K562 (cell line): Measurements from ENCODE around the gene RPH3AL. TPM values are rescaled to one million over a fixed set of nuclear protein-coding genes. Genes with fewer than 3 reads are reported as not detected.
A peak's percentile ranks its signal among the peaks of the same experiment; 100 is the strongest.

ENCODE experiments used
- ATAC-seq: fragments of 200-7000 bp; cut with Tn5 transposase; 3 replicates; pipeline ENCODE4 v1.9.1; 2020; ENCODE audit warnings: moderate library complexity
- BruUV-seq: library from RNA; stranded (reverse); fragments of 400-500 nt; replicated peaks from 2 replicates; lab custom pipeline; 2021; lab: Mats Ljungman, UMichigan
- CTCF ChIA-PET: fragments of 300-600 bp; formaldehyde crosslinking; extraction: SDS; loops from one replicate; lab custom pipeline; 2021; ENCODE audit warnings: low intra/inter-chr PET ratio; lab: Yijun Ruan, JAX
- POLR2A ChIA-PET: fragments of 300-600, 350-650 bp; sonication (Branson Sonifier 250); formaldehyde crosslinking; extraction: SDS; loops from one replicate; lab custom pipeline; 2021; ENCODE audit warnings: antibody characterized with exemption, inconsistent platforms; lab: Yijun Ruan, JAX
- DNase-seq, 4 experiments: peaks; one replicate each; pipeline versions ENCODE4 v3.0.0 to v3.0.0-alpha.2; 2011 to 2018; ENCODE audit warnings: low spot score in 3 of 4, mixed read lengths in 3 of 4; ENCODE audit errors: extremely low read depth in 1 of 4
- FAIRE-seq: peaks from 2 replicates; lab custom pipeline; 2011; peaks lifted over from hg19 to GRCh38; lab: Jason Lieb, UNC
- H2AFZ ChIP-seq: 2 replicates; pipeline ENCODE4 v1.6.0; 2011; ENCODE audit warnings: low read depth, low read length, control low read depth, inconsistent platforms
- H3K27ac ChIP-seq: fragments of 200-600 bp; 3 replicates; pipeline ENCODE4 v1.8.0; 2011; ENCODE audit warnings: low read depth, mild to moderate bottlenecking, control low read depth, inconsistent platforms, low read length, moderate library complexity, mixed read lengths; ENCODE audit errors: extremely low read depth
- H3K27me3 ChIP-seq, 2 experiments: fragments of 300-600 bp in 1 of 2; 2 replicates in 1 of 2; 3 replicates in 1 of 2; pipeline versions ENCODE4 v1.6.0 to v1.8.0; 2011; ENCODE audit warnings: inconsistent platforms in 2 of 2, low read length in 2 of 2, mild to moderate bottlenecking in 1 of 2, mixed read lengths in 1 of 2, moderate library complexity in 1 of 2; ENCODE audit not compliant: control insufficient read depth in 2 of 2, insufficient read depth in 2 of 2
- H3K36me3 ChIP-seq: fragments of 300-600 bp; 3 replicates; pipeline ENCODE4 v1.8.0; 2011; ENCODE audit warnings: mild to moderate bottlenecking, low read length, inconsistent platforms; ENCODE audit not compliant: control insufficient read depth, insufficient read depth
- H3K4me1 ChIP-seq, 2 experiments: fragments of 200-600 bp in 1 of 2; replicated peaks in 1 of 2; 2 replicates in 1 of 2; 3 replicates in 1 of 2; pipeline versions ENCODE4 v1.5.1 to v1.8.0; 2011; ENCODE audit warnings: inconsistent platforms in 2 of 2, low read length in 2 of 2, mild to moderate bottlenecking in 1 of 2, mixed read lengths in 1 of 2, moderate library complexity in 1 of 2; ENCODE audit not compliant: control insufficient read depth in 2 of 2, insufficient read depth in 2 of 2
- H3K4me2 ChIP-seq: 2 replicates; pipeline ENCODE4 v1.6.1; 2011; ENCODE audit warnings: low read length, control low read depth, inconsistent platforms, mixed read lengths; ENCODE audit not compliant: insufficient read depth
- H3K4me3 ChIP-seq: fragments of 200-600 bp; sonication (generic), shearing (Covaris generic); 2 replicates; pipeline ENCODE4 v1.5.1; 2016; ENCODE audit warnings: control low read depth, inconsistent platforms
- H3K79me2 ChIP-seq: fragments of 200-600 bp; 3 replicates; pipeline ENCODE4 v1.8.0; 2011; ENCODE audit warnings: low read length, inconsistent platforms; ENCODE audit not compliant: control insufficient read depth, insufficient read depth
- H3K9ac ChIP-seq, 2 experiments: 2 replicates each; pipeline versions ENCODE4 v1.6.0 to v1.6.1; 2011; ENCODE audit warnings: low read depth in 2 of 2, low read length in 2 of 2, control low read depth in 1 of 2, inconsistent platforms in 1 of 2, mild to moderate bottlenecking in 1 of 2, mixed read lengths in 1 of 2; ENCODE audit not compliant: insufficient read depth in 1 of 2
- H3K9me1 ChIP-seq: one replicate; pipeline ENCODE4 v1.6.0; 2011; ENCODE audit warnings: inconsistent platforms, mild to moderate bottlenecking, low read length, moderate library complexity; ENCODE audit not compliant: control insufficient read depth, insufficient read depth
- H3K9me3 ChIP-seq: replicated peaks from 2 replicates; pipeline ENCODE4 v1.5.1; 2011; ENCODE audit warnings: low read depth, low read length, inconsistent platforms; ENCODE audit not compliant: control insufficient read depth, insufficient read depth
- H4K20me1 ChIP-seq: replicated peaks from 2 replicates; pipeline ENCODE4 v1.6.1; 2011; ENCODE audit warnings: low read length, inconsistent platforms, mixed read lengths; ENCODE audit not compliant: control insufficient read depth, insufficient read depth
- ARID2 ChIP-seq: fragments of 450-650 bp; IDR thresholded peaks from 2 replicates; pipeline ENCODE4 v1.6.1; 2017; ENCODE audit warnings: antibody characterized with exemption, mild to moderate bottlenecking
- ELF2 ChIP-seq: fragments of 250-450 bp; sonication (Bioruptor Pico); IDR thresholded peaks from 2 replicates; pipeline ENCODE4 v1.5.0; 2021; ENCODE audit warnings: mild to moderate bottlenecking
- REST ChIP-seq, 2 experiments: fragments of 450-650 bp; formaldehyde crosslinking in 1 of 2; IDR thresholded peaks; 2 replicates each; pipeline versions ENCODE4 v1.4.0 to v1.6.1; 2014 to 2020; ENCODE audit warnings: mild to moderate bottlenecking in 2 of 2, borderline replicate concordance in 1 of 2, low read depth in 1 of 2
- WGBS: fragments of 100-300 bp; shearing (Covaris generic); methylation state at CpG from one replicate; pipeline ENCODE4 v1.1.6; 2016; ENCODE audit warnings: low coverage, mixed read lengths; ENCODE audit not compliant: insufficient coverage; ENCODE audit errors: missing lambda C conversion rate; 5-methylcytosine and 5-hydroxymethylcytosine counted together
- in situ Hi-C: fragments of 300-500 bp; cut with MboI; formaldehyde crosslinking; loops from 4 replicates; pipeline ENCODE4 v1.15.0; 2018; ENCODE audit warnings: inconsistent platforms, mixed read lengths
- intact Hi-C: fragments of 100-400 bp; cut with micrococcal nuclease; formaldehyde crosslinking; loops from 2 replicates; pipeline ENCODE4 v1.14.2; 2022
- polyA plus RNA-seq, 8 experiments: library from polyadenylated mRNA; depleted of rRNA in 4 of 8; stranded (reverse) in 5 of 8; unstranded in 3 of 8; fragments of >200 nt; fragmentation: Nextera tagmentation in 2 of 8; fragmentation: Illumina TruSeq in 1 of 8; extraction: Ambion mirVana in 2 of 8; extraction: Trizol in 1 of 8; gene quantifications; 2 replicates each; pipeline versions ENCODE4 v1.2.1 to v1.2.3, GENCODE V29; 2011 to 2014; ENCODE audit warnings: inconsistent platforms in 1 of 8, missing spikeins in 1 of 8
- total RNA-seq, 7 experiments: library from RNA; depleted of rRNA in 6 of 7; stranded (reverse); fragments of >200 nt in 6 of 7; fragmentation: Illumina TruSeq in 2 of 7; extraction: Trizol in 2 of 7; gene quantifications; 2 replicates each; pipeline versions ENCODE4 v1.2.1 to v1.2.3, GENCODE V29; 2011 to 2021; ENCODE audit warnings: low replicate concordance in 1 of 7

Gene RPH3AL
- total and polyA plus RNA-seq, 9 of the 15 experiments (the other 6 are each of a cell fraction or from before 2014, with no cell fraction given): 0.18 to 1.7 (median 0.39) TPM

- H3K4me3 ChIP-seq: no peak overlapping the region
- no peak overlapping the region for H2AFZ ChIP-seq
- ChIA-PET POLR2A (interaction anchor here (0.6 kb wide), 1 partner anchor 38 kb away, joined by 4 read pairs; no protein-coding TSS in a partner anchor), CTCF (no interaction called here)
- FAIRE-seq: no peak
- H3K9ac ChIP-seq: no peak overlapping the region
- 0% methylated on average over 1 of the region's 28 CpGs for WGBS
- no peaks in the 10 kb centered on the region for H3K9me1 ChIP-seq
- BruUV-seq: no TSS peak
- peaks cover 5 to 16% of the 10 kb centered on the region in 2 experiments; a peak in 4 of 5 replicates for H3K27me3 ChIP-seq
- no peak overlapping the region for H3K27ac ChIP-seq
- H3K36me3 ChIP-seq: no peaks in the 10 kb centered on the region
- in situ Hi-C loops (no loop called here), intact Hi-C loops (no loop called here)
- peaks cover 0 to 8% of the 10 kb centered on the region in 2 experiments; a peak in 2 of 5 replicates for H3K4me1 ChIP-seq
- DNase-seq: no peak
- no peak for TF ChIP-seq ELF2 (CRISPR knock-in tag)
- no peak overlapping the region for H3K4me2 ChIP-seq
- no peak for ATAC-seq
- no peaks in the 10 kb centered on the region; the same call in 1 of the 2 replicates for H4K20me1 ChIP-seq
- no peaks in the 10 kb centered on the region for H3K9me3 ChIP-seq
- H3K79me2 ChIP-seq: no peaks in the 10 kb centered on the region
Measured at GRCh38 chr17:305090-305976, 47.3 kb downstream of the RPH3AL start.

- Histone ChIP-seq H3K9me1 (no peaks in the 10 kb centered on the region), H3K27me3 (peaks cover 5 to 16% of the 10 kb centered on the region in 2 experiments; a peak in 4 of 5 replicates), H3K79me2 (no peaks in the 10 kb centered on the region), H3K9ac (no peak overlapping the region), H3K36me3 (no peaks in the 10 kb centered on the region), H2AFZ (no peak overlapping the region), H3K4me3 (no peak overlapping the region), H4K20me1 (no peaks in the 10 kb centered on the region; the same call in 1 of the 2 replicates), H3K4me1 (peaks cover 0 to 8% of the 10 kb centered on the region in 2 experiments; a peak in 2 of 5 replicates), H3K4me2 (no peak overlapping the region), H3K27ac (no peak overlapping the region), H3K9me3 (no peaks in the 10 kb centered on the region)
- WGBS: 0% methylated on average over 2 of the region's 10 CpGs
- ChIA-PET CTCF (no interaction called here), POLR2A (no interaction called here)
- intact Hi-C loops (no loop called here), in situ Hi-C loops (no loop called here)
- BruUV-seq: no TSS peak
- FAIRE-seq (no peak), ATAC-seq (no peak), DNase-seq (no peak)
- TF ChIP-seq REST (IDR thresholded peaks at IDR 0.05; ENCODE audit: borderline replicate concordance): peak; percentile 6; the same call in 1 of the 2 replicates
- no peak for TF ChIP-seq REST (CRISPR knock-in tag; IDR thresholded peaks at IDR 0.05; ENCODE audit: low read depth)
- no peak for TF ChIP-seq ARID2
Measured at GRCh38 chr17:304461-304860, 48.1 kb downstream of the RPH3AL start.
